AG04450 (cell line): ENCODE results near the gene ZFAND2A. TPM values are rescaled to one million over a fixed set of nuclear protein-coding genes. Genes with fewer than 3 reads are reported as not detected.

ENCODE experiments used
- CTCF ChIA-PET: fragments of 300-600, 350-600 bp; formaldehyde crosslinking; extraction: SDS; loops from one replicate; lab custom pipeline; 2022; ENCODE audit warnings: antibody characterized with exemption, inconsistent platforms; lab: Charles Lee
- POLR2A ChIA-PET: fragments of 350-600 bp; formaldehyde crosslinking; extraction: SDS; loops from one replicate; lab custom pipeline; 2021; ENCODE audit warnings: antibody characterized with exemption, inconsistent platforms; lab: Yijun Ruan, JAX
- DNase-seq: peaks from one replicate; pipeline ENCODE4 v3.0.0-alpha.2; 2011; ENCODE audit warnings: low read depth, low spot score
- H3K27ac ChIP-seq: one replicate; pipeline ENCODE4 v1.5.1; 2012; ENCODE audit warnings: low read depth, low read length, control low read depth
- H3K27me3 ChIP-seq: one replicate; pipeline ENCODE4 v1.6.0; 2012; ENCODE audit warnings: low read length; ENCODE audit not compliant: control insufficient read depth, insufficient read depth
- H3K4me3 ChIP-seq: 2 replicates; pipeline ENCODE4 v1.5.1; 2011; ENCODE audit warnings: mild to moderate bottlenecking, low read depth, low read length, control low read depth
- H3K9me3 ChIP-seq: 2 replicates; pipeline ENCODE4 v1.5.1; 2012; ENCODE audit warnings: low read length; ENCODE audit not compliant: control insufficient read depth, insufficient read depth
- polyA plus RNA-seq: library from polyadenylated mRNA; depleted of rRNA; stranded (reverse); fragments of >200 nt; gene quantifications from 2 replicates; pipeline ENCODE4 v1.2.3, GENCODE V29; 2011
- TF ChIP-seq, protein P1 (sequence below): IDR thresholded peaks from 2 replicates; pipeline ENCODE4 v1.5.1; 2011; ENCODE audit warnings: low read depth, low read length, control low read depth, inconsistent platforms

ZFAND2A gene
- polyA plus RNA-seq, 1 experiment, result 38.9 TPM

DNA sequence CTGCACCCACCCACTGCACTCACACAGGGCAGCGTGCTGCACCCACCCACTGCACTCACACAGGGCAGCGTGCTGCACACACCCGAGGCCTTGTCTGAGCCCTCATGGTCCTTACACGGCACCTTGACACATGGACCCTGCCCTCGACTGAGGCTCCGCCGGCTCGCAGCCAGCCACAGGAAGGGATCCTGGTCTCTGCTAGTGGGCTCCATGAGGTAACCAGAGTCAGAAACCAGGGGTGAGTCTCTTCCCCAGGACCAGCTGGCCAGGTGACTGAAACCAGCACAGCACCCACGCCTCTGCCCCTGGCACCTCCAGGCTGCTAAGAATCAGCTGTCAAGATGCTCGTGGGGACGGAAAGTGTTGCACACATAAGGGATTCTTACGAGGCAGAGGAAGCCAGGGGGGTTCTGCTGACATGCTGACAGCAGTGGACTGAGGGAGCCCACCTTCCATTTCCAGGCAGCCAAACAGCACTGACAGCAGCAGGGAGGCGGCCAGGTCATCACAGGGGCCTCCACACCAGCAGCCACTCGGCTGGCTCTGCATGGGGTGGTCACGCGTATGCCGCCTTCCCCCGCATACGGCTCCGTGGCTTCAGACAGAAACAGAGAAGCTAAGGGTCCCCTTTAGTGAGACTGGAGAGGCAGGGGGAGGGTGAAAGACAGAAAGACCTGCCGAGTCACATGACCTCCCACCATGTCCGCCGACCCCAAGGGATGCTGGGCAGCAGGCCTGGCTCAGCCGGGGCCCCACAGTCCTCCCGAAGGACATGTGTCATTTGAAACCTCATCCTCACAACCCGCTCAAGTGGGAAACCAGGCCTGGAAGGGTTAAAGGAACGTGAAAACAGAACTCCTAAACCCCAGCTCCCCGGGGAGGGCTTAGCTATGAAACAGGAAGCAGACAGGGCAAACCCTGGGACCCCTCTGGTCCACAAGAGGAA is 37.8 kb downstream of the ZFAND2A start:
- Histone ChIP-seq H3K27me3 (no peaks in the 10 kb centered on the region), H3K9me3 (peaks cover 7% of the 10 kb centered on the region), H3K27ac (no peak overlapping the region), H3K4me3 (no peak overlapping the region)
- ChIA-PET POLR2A (no interaction called here), CTCF (interaction anchor here (1.3 to 3.8 kb wide), 7 partner anchors 15 to 129 kb away, joined by 3 to 36 read pairs (median 10); no protein-coding TSS in a partner anchor)
- TF ChIP-seq, protein P1, sequence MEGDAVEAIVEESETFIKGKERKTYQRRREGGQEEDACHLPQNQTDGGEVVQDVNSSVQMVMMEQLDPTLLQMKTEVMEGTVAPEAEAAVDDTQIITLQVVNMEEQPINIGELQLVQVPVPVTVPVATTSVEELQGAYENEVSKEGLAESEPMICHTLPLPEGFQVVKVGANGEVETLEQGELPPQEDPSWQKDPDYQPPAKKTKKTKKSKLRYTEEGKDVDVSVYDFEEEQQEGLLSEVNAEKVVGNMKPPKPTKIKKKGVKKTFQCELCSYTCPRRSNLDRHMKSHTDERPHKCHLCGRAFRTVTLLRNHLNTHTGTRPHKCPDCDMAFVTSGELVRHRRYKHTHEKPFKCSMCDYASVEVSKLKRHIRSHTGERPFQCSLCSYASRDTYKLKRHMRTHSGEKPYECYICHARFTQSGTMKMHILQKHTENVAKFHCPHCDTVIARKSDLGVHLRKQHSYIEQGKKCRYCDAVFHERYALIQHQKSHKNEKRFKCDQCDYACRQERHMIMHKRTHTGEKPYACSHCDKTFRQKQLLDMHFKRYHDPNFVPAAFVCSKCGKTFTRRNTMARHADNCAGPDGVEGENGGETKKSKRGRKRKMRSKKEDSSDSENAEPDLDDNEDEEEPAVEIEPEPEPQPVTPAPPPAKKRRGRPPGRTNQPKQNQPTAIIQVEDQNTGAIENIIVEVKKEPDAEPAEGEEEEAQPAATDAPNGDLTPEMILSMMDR, result no peak
- no peak for DNase-seq

DNA sequence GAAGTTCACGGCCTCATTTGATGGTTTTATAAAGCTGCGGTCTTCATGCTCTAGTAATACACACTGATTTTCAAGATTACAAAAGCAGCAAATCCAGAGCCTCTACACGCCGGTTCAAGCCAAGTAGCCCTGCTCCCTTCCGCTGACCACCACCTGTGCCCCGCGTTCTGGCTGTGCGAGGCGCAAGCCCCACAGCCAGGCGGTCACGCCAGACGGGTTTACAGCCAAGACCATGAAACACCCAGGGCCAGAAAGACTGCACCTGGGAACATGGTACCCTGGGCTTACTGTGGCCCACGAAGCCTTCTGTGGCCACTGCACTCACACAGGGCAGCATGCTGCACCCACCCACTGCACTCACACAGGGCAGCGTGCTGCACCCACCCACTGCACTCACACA is 38.5 kb downstream of the ZFAND2A start:
- ChIA-PET POLR2A (no interaction called here), CTCF (interaction anchor here (0.5 kb wide), 1 partner anchor 12 kb away, joined by 3 read pairs; no protein-coding TSS in a partner anchor)
- peaks cover 8% of the 10 kb centered on the region for H3K9me3 ChIP-seq
- no peak for DNase-seq
- no peak overlapping the region for H3K4me3 ChIP-seq
- TF ChIP-seq, protein P1, result no peak
- no peak overlapping the region for H3K27ac ChIP-seq
- no peaks in the 10 kb centered on the region for H3K27me3 ChIP-seq

DNA sequence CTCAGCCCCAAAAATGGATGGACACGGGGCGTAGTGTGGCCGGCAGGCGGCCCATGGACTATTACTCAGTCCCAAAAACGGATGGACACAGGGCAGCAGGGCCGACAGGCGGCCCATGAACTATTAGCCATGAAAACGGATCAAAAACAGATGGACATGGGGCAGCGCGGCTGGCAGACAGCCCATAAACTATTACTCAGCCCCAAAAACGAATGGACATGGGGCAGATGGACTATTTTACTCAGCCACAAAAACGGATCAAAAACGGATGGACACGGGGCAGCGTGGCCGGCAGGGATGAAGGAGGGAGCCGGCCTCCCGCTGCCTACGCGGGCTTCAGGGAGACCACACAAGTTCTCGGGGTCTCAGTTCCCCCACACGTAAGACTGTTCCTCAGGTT is 39.2 kb downstream of the ZFAND2A start:
- peaks cover 10% of the 10 kb centered on the region for H3K9me3 ChIP-seq
- H3K4me3 ChIP-seq, result no peak overlapping the region
- H3K27ac ChIP-seq, result no peak overlapping the region
- CTCF ChIA-PET, result interaction anchor here (0.5 kb wide), 1 partner anchor 13 kb away, joined by 3 read pairs; no protein-coding TSS in a partner anchor
- POLR2A ChIA-PET, result no interaction called here
- H3K27me3 ChIP-seq, result no peaks in the 10 kb centered on the region
- DNase-seq, result no peak
- TF ChIP-seq, protein P1, result no peak

DNA sequence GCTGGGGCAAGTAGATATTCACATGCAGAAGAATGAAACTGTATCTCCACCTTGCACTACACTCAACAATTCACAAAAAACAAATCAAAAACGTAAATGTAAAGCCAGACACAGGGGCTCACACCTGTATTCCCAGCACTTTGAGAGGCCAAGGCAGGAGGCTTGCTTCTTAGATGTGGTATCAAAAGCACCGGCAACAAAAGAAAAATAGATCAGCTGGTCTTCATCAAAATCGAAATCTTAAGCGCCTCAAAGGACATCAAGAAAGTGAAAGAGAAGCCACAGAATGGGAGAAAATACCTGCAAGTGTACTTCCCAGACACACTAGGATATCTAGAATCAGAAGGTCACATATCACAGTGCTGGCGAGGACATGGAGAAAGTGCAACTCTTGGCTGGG is 40.8 kb downstream of the ZFAND2A start:
- POLR2A ChIA-PET, result no interaction called here
- DNase-seq, result no peak
- no peak overlapping the region for H3K27ac ChIP-seq
- H3K4me3 ChIP-seq, result no peak overlapping the region
- TF ChIP-seq, protein P1, result no peak
- H3K27me3 ChIP-seq, result no peaks in the 10 kb centered on the region
- peaks cover 12% of the 10 kb centered on the region for H3K9me3 ChIP-seq
- CTCF ChIA-PET, result no interaction called here
